ENCODE results near the gene PRUNE2. TPM values are rescaled to one million over a fixed set of nuclear protein-coding genes. Genes with fewer than 3 reads are reported as not detected.
A peak's percentile ranks its signal among the peaks of the same experiment; 100 is the strongest.

Gene PRUNE2
- total and polyA plus RNA-seq, 4 donors: 38.1 to 558 (median 198) TPM

DNA sequence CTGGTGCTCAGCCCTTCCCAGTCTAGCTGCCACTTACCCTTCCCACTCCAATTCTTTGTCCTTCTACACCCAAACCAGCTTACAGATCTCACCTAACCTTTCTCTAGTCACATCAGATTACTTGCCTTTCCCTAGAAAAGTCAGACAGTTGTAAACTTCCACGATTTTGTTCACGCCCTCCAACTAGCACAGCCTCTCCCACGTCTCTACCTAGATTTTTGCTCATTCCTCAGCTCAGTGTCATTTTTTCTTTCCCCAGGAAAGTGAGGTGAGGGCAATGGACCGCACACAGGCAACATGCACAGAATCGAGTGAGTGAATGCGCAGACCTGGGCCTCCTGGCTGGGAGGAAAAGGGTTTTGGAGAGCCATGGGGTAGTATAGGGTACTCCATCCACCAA lies 20.9 kb upstream of the PRUNE2 start:
- H3K27me3 ChIP-seq (ENCODE audit: control insufficient read depth in 1 of 2, insufficient read depth in 2 of 2, low read length in 1 of 2): no peaks in the 10 kb centered on the region
- H3K36me3 ChIP-seq (ENCODE audit: control insufficient read depth in 1 of 2, insufficient read depth in 2 of 2, low read length in 1 of 2): no peaks in the 10 kb centered on the region
- no peak overlapping the region for H3K4me3 ChIP-seq (ENCODE audit: low read length in 2 of 2)
- peak overlapping the region; percentile 46 to 73 for H3K27ac ChIP-seq (ENCODE audit: low read depth in 1 of 2, low read length in 2 of 2)
- 78 to 84% methylated on average over 6 of the region's 6 CpGs for WGBS, 2 donors
- intact Hi-C loops (cut with DNase I): loop anchor here in 1 of 2 donors (5.0 kb wide), 1 partner anchor 110 kb away; no protein-coding TSS in a partner anchor
- H3K4me1 ChIP-seq (ENCODE audit: control insufficient read depth in 1 of 2, insufficient read depth in 2 of 2, low read length in 2 of 2): no peaks in the 10 kb centered on the region
- ATAC-seq (ENCODE audit: low FRiP score) (peak; percentile 24), DNase-seq (no peak)
- H3K9me3 ChIP-seq (ENCODE audit: control insufficient read depth, low read length): no peaks in the 10 kb centered on the region

DNA sequence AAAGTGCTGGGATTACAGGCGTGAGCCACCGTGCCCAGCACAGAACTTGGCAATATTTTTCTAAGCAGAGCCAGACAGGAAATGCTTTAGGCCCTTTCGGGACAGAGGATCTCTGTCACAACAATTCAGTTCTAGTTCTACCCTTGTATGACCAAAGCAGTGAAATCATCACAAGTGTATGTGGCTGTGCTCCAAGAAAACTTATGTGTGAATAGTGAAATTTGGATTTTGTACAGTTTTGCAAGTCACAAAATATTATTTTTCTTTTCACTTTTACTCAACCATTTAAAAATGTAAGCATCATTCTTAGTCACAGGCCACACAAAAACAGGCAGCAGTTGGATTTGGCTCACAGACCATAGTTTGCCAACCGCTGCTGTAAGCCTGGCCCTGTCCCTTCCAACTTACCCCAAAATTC lies 20.4 kb upstream of the PRUNE2 start:
- ATAC-seq (ENCODE audit: low FRiP score) (peak; percentile 87), DNase-seq (peak in 1 of 2 donors; percentile 57)
- intact Hi-C loops (cut with DNase I): loop anchor here in 1 of 2 donors (5.0 kb wide), 1 partner anchor 109 kb away; no protein-coding TSS in a partner anchor
- Histone ChIP-seq H3K27ac (ENCODE audit: low read depth in 1 of 2, low read length in 2 of 2) (peak overlapping the region; percentile 48 to 73), H3K27me3 (ENCODE audit: control insufficient read depth in 1 of 2, insufficient read depth in 2 of 2, low read length in 1 of 2) (no peaks in the 10 kb centered on the region), H3K36me3 (ENCODE audit: control insufficient read depth in 1 of 2, insufficient read depth in 2 of 2, low read length in 1 of 2) (no peaks in the 10 kb centered on the region), H3K4me3 (ENCODE audit: low read length in 2 of 2) (no peak overlapping the region), H3K4me1 (ENCODE audit: control insufficient read depth in 1 of 2, insufficient read depth in 2 of 2, low read length in 2 of 2) (no peaks in the 10 kb centered on the region), H3K9me3 (ENCODE audit: control insufficient read depth, low read length) (no peaks in the 10 kb centered on the region)
- WGBS, 2 donors: 3 to 4% methylated on average over 4 of the region's 4 CpGs

DNA sequence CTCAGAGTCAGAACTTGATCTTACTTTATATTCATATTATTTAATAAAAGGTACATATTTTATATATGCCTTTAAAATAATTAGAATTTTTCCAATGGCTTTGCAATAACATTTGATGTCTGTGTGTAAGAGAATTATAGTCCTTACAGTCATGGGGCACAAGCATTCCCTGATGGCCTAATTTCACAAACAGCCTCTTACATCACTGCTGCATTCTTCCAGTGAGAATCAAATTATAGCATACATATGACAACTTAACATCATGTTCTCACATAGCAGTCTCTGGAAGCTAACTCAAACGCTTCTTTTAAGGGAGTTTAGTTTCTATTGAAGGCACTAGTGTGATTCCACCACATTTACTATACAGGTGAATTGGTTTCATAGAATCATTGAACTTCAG lies 15.3 kb upstream of the PRUNE2 start:
- Histone ChIP-seq H3K27me3 (ENCODE audit: control insufficient read depth in 1 of 2, insufficient read depth in 2 of 2, low read length in 1 of 2) (no peaks in the 10 kb centered on the region), H3K4me1 (ENCODE audit: control insufficient read depth in 1 of 2, insufficient read depth in 2 of 2, low read length in 2 of 2) (no peaks in the 10 kb centered on the region), H3K27ac (ENCODE audit: low read depth in 1 of 2, low read length in 2 of 2) (no peak overlapping the region), H3K4me3 (ENCODE audit: low read length in 2 of 2) (no peak overlapping the region), H3K9me3 (ENCODE audit: control insufficient read depth, low read length) (no peaks in the 10 kb centered on the region), H3K36me3 (ENCODE audit: control insufficient read depth in 1 of 2, insufficient read depth in 2 of 2, low read length in 1 of 2) (no peaks in the 10 kb centered on the region)
- no peak for ATAC-seq (ENCODE audit: low FRiP score)
- no peak for DNase-seq
- intact Hi-C loops (cut with DNase I): no loop called here
- 68 to 75% methylated on average over 1 of the region's 1 CpG for WGBS, 2 donors

DNA sequence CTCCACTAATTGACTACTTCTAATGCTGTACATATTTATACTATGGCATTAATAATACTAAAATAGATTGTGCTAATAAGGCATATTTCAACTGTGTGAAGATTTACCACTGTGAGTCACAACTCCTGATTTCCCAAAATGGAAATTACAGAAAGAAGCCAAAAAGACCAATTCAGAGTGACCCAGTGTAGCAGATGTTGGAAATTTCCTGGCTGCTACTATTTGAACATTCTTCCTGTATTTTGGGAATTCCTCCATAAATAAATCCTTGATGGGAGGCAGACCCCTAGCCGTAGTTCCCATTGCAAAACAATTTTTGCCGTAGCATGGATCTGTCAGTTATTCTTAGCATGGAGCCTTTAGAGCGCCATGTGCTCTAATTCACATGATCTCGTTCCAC lies 11.4 kb upstream of the PRUNE2 start:
- no peaks in the 10 kb centered on the region for H3K27me3 ChIP-seq (ENCODE audit: control insufficient read depth in 1 of 2, insufficient read depth in 2 of 2, low read length in 1 of 2)
- peaks cover 0 to 1% of the 10 kb centered on the region in 2 donors for H3K4me1 ChIP-seq (ENCODE audit: control insufficient read depth in 1 of 2, insufficient read depth in 2 of 2, low read length in 2 of 2)
- 15 to 18% methylated on average over 4 of the region's 4 CpGs for WGBS, 2 donors
- DNase-seq: no peak
- intact Hi-C loops (cut with DNase I): no loop called here
- H3K4me3 ChIP-seq (ENCODE audit: low read length in 2 of 2): no peak overlapping the region
- H3K9me3 ChIP-seq (ENCODE audit: control insufficient read depth, low read length): no peaks in the 10 kb centered on the region
- no peak overlapping the region for H3K27ac ChIP-seq (ENCODE audit: low read depth in 1 of 2, low read length in 2 of 2)
- no peaks in the 10 kb centered on the region for H3K36me3 ChIP-seq (ENCODE audit: control insufficient read depth in 1 of 2, insufficient read depth in 2 of 2, low read length in 1 of 2)
- peak; percentile 50 for ATAC-seq (ENCODE audit: low FRiP score)

DNA sequence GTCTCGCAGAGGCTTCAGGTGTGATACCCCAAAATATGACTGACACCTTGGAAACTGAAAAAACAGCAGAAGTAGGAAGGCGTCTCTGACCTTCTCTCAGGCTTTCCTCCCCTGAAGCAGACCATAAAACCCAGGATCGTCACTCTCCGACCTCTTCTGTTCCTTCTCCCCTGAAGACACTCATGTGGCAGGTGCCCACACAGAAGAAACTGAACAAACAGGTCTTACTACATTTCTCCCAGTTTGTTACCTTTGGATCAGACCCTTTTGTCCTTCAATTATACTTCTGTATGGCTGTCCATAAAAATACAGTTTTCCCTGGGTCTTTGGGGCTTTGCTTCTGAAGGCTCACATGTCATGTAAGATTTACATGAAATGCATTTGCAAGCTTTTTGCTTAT lies 10.3 kb upstream of the PRUNE2 start:
- H3K9me3 ChIP-seq (ENCODE audit: control insufficient read depth, low read length): no peaks in the 10 kb centered on the region
- ATAC-seq (ENCODE audit: low FRiP score) (no peak), DNase-seq (no peak)
- intact Hi-C loops (cut with DNase I): no loop called here
- H3K4me1 ChIP-seq (ENCODE audit: control insufficient read depth in 1 of 2, insufficient read depth in 2 of 2, low read length in 2 of 2): peaks cover 0 to 1% of the 10 kb centered on the region in 2 donors
- 79 to 89% methylated on average over 4 of the region's 4 CpGs for WGBS, 2 donors
- H3K4me3 ChIP-seq (ENCODE audit: low read length in 2 of 2): no peak overlapping the region
- no peaks in the 10 kb centered on the region for H3K27me3 ChIP-seq (ENCODE audit: control insufficient read depth in 1 of 2, insufficient read depth in 2 of 2, low read length in 1 of 2)
- H3K27ac ChIP-seq (ENCODE audit: low read depth in 1 of 2, low read length in 2 of 2): no peak overlapping the region
- no peaks in the 10 kb centered on the region for H3K36me3 ChIP-seq (ENCODE audit: control insufficient read depth in 1 of 2, insufficient read depth in 2 of 2, low read length in 1 of 2)

DNA sequence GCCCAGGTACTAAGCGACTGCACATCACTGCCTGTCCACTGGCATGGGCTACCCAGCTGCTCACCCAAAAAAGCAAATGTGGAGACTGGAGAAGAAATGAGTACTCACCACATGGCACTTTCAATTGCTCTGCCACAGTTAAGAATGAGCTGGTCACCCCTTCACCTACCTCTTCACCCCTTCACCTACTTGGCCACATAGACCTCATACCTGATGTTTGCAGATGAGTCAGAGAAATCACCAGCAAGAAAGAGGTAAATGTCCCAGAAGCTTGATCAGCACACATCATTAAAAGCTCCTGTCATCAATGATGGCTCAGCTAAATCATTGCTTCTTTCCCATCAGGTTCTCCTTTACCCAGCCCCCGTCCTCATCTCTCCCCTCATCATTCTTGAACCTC lies 7.6 kb upstream of the PRUNE2 start:
- no peaks in the 10 kb centered on the region for H3K9me3 ChIP-seq (ENCODE audit: control insufficient read depth, low read length)
- H3K36me3 ChIP-seq (ENCODE audit: control insufficient read depth in 1 of 2, insufficient read depth in 2 of 2, low read length in 1 of 2): no peaks in the 10 kb centered on the region
- no peak overlapping the region for H3K4me3 ChIP-seq (ENCODE audit: low read length in 2 of 2)
- intact Hi-C loops (cut with DNase I): loop anchor here in 1 of 2 donors (5.0 kb wide), 1 partner anchor 36 kb away; no protein-coding TSS in a partner anchor
- ATAC-seq (ENCODE audit: low FRiP score) (no peak), DNase-seq (no peak)
- WGBS, 2 donors: 87 to 92% methylated on average over 2 of the region's 2 CpGs
- peaks cover 0 to 1% of the 10 kb centered on the region in 2 donors for H3K4me1 ChIP-seq (ENCODE audit: control insufficient read depth in 1 of 2, insufficient read depth in 2 of 2, low read length in 2 of 2)
- no peaks in the 10 kb centered on the region for H3K27me3 ChIP-seq (ENCODE audit: control insufficient read depth in 1 of 2, insufficient read depth in 2 of 2, low read length in 1 of 2)
- H3K27ac ChIP-seq (ENCODE audit: low read depth in 1 of 2, low read length in 2 of 2): no peak overlapping the region

DNA sequence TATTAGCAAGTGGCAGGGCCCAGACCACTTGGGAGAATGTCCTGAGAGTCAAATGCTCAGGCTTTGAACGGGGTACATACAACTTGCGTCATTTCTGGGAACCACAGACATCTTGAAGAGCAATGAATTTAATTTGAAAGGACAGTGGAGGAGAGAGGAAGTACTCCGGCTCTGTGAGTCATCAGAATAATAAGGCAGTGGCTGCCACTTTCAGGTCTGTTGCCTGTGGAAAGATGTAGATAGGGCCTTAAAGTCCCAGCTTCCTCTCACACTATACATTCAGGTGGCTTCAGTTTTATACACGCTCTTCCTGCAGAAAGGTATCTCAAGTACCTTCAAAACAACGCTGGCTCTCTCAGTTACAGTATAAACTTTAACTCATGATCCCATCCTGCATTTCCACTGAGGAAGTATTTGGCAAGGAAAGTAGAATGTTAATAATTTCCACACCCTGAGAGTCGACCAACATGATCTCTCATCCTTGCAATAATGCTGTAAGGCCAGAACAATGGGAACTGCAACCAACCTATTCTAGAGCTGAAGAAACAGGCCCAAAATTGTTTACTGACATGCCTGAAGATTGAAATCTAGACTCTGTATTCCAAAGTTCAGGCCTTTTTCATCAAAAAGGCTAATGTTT lies 6.8 kb upstream of the PRUNE2 start:
- ATAC-seq (ENCODE audit: low FRiP score): no peak
- H3K27me3 ChIP-seq (ENCODE audit: control insufficient read depth in 1 of 2, insufficient read depth in 2 of 2, low read length in 1 of 2): no peaks in the 10 kb centered on the region
- no peak for DNase-seq
- no peak overlapping the region for H3K27ac ChIP-seq (ENCODE audit: low read depth in 1 of 2, low read length in 2 of 2)
- WGBS, 2 donors: 61 to 64% methylated on average over 6 of the region's 6 CpGs
- intact Hi-C loops (cut with DNase I): loop anchor here in 1 of 2 donors (5.0 kb wide), 1 partner anchor 35 kb away; no protein-coding TSS in a partner anchor
- no peaks in the 10 kb centered on the region for H3K36me3 ChIP-seq (ENCODE audit: control insufficient read depth in 1 of 2, insufficient read depth in 2 of 2, low read length in 1 of 2)
- no peak overlapping the region for H3K4me3 ChIP-seq (ENCODE audit: low read length in 2 of 2)
- peaks cover 0 to 1% of the 10 kb centered on the region in 2 donors for H3K4me1 ChIP-seq (ENCODE audit: control insufficient read depth in 1 of 2, insufficient read depth in 2 of 2, low read length in 2 of 2)
- H3K9me3 ChIP-seq (ENCODE audit: control insufficient read depth, low read length): no peaks in the 10 kb centered on the region

DNA sequence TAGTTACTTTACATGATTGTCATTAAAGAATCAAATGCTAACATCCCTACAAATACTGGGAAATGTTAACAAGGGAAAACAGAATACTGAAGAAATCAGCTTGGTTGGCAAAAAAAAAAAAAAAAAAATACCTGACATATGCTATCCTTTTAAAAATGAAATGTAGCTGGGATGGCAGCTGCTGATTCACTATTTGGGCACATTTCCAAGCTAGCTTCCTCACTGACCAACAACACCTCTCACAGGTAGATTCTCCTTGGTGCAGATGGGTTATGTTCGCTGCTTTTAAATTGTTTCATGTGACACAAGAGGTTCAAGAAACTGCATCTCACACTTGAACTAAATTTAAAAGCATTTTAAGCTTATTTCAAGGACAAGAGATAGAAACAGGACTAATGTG lies 6.1 kb upstream of the PRUNE2 start:
- ATAC-seq (ENCODE audit: low FRiP score): no peak
- Histone ChIP-seq H3K36me3 (ENCODE audit: control insufficient read depth in 1 of 2, insufficient read depth in 2 of 2, low read length in 1 of 2) (no peaks in the 10 kb centered on the region), H3K4me1 (ENCODE audit: control insufficient read depth in 1 of 2, insufficient read depth in 2 of 2, low read length in 2 of 2) (peaks cover 0 to 1% of the 10 kb centered on the region in 2 donors), H3K27ac (ENCODE audit: low read depth in 1 of 2, low read length in 2 of 2) (no peak overlapping the region), H3K9me3 (ENCODE audit: control insufficient read depth, low read length) (no peaks in the 10 kb centered on the region), H3K4me3 (ENCODE audit: low read length in 2 of 2) (no peak overlapping the region), H3K27me3 (ENCODE audit: control insufficient read depth in 1 of 2, insufficient read depth in 2 of 2, low read length in 1 of 2) (no peaks in the 10 kb centered on the region)
- WGBS, 2 donors: 97 to 100% methylated on average over 1 of the region's 1 CpG
- DNase-seq: no peak
- intact Hi-C loops (cut with DNase I): loop anchor here in 1 of 2 donors (5.0 kb wide), 1 partner anchor 35 kb away; no protein-coding TSS in a partner anchor

DNA sequence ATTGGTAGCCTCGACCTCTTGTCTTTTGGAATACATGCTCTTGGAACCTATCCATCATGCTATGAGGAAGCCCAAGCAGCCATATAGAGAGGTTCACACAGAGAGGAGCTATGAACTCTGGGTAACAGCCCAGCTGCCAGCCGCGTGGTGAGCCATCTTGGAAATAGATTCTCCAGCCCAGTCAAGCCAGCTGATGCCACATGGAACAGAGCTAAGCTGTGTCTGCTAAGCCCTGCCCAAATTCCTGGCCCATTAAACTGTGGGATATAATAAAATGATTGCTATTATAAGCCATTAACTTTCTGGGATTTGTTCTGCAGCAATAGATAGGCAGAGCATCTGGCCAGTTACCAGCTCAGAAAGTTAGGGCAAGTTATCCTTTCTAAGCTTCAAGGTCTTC lies 4.9 kb upstream of the PRUNE2 start:
- Histone ChIP-seq H3K9me3 (ENCODE audit: control insufficient read depth, low read length) (no peaks in the 10 kb centered on the region), H3K4me1 (ENCODE audit: control insufficient read depth in 1 of 2, insufficient read depth in 2 of 2, low read length in 2 of 2) (no peaks in the 10 kb centered on the region), H3K36me3 (ENCODE audit: control insufficient read depth in 1 of 2, insufficient read depth in 2 of 2, low read length in 1 of 2) (no peaks in the 10 kb centered on the region), H3K27ac (ENCODE audit: low read depth in 1 of 2, low read length in 2 of 2) (no peak overlapping the region), H3K4me3 (ENCODE audit: low read length in 2 of 2) (no peak overlapping the region), H3K27me3 (ENCODE audit: control insufficient read depth in 1 of 2, insufficient read depth in 2 of 2, low read length in 1 of 2) (no peaks in the 10 kb centered on the region)
- no peak for DNase-seq
- no peak for ATAC-seq (ENCODE audit: low FRiP score)
- 63 to 68% methylated on average over 3 of the region's 3 CpGs for WGBS, 2 donors
- intact Hi-C loops (cut with DNase I): loop anchor here in 1 of 2 donors (5.0 kb wide), 1 partner anchor 34 kb away; no protein-coding TSS in a partner anchor
